OCI-LY1 (cell line): Measurements from ENCODE around the gene MRPL43.

ENCODE experiments used
- H2AFZ ChIP-seq: fragments of 200-600 bp; sonication (generic), shearing (Covaris generic); 2 replicates; pipeline ENCODE4 v1.6.0; 2014; ENCODE audit warnings: antibody characterized with exemption, mild to moderate bottlenecking, low read length
- H3F3A ChIP-seq: fragments of 200-600 bp; sonication (generic), shearing (Covaris generic); 2 replicates; pipeline ENCODE4 v1.6.0; 2014; ENCODE audit warnings: mild to moderate bottlenecking, antibody characterized with exemption, low read length, moderate library complexity; ENCODE audit not compliant: insufficient read depth
- H3K27ac ChIP-seq: fragments of 200-600 bp; sonication (generic); 2 replicates; pipeline ENCODE4 v1.5.1; 2014; ENCODE audit warnings: low read length, mixed run types, mild to moderate bottlenecking, low read depth; ENCODE audit not compliant: poor library complexity, severe bottlenecking
- H3K27me3 ChIP-seq: fragments of 200-600 bp; sonication (generic); 2 replicates; pipeline ENCODE4 v1.6.0; 2014; ENCODE audit warnings: antibody characterized with exemption, mild to moderate bottlenecking, low read length, moderate library complexity; ENCODE audit not compliant: insufficient read depth
- H3K36me3 ChIP-seq: fragments of 200-600 bp; sonication (generic); 2 replicates; pipeline ENCODE4 v1.6.1; 2014; ENCODE audit warnings: mild to moderate bottlenecking, antibody characterized with exemption, low read length, moderate library complexity, mixed read lengths; ENCODE audit not compliant: insufficient read depth
- H3K4me1 ChIP-seq: fragments of 200-600 bp; sonication (generic); 2 replicates; pipeline ENCODE4 v1.5.1; 2014; ENCODE audit warnings: mild to moderate bottlenecking, low read length, moderate library complexity; ENCODE audit not compliant: insufficient read depth, severe bottlenecking
- H3K4me2 ChIP-seq: fragments of 200-600 bp; sonication (generic), shearing (Covaris generic); 2 replicates; pipeline ENCODE4 v1.6.1; 2014; ENCODE audit warnings: low read length
- H3K4me3 ChIP-seq: fragments of 200-600 bp; sonication (generic); 2 replicates; pipeline ENCODE4 v1.5.1; 2014; ENCODE audit warnings: low read length, low read depth, mild to moderate bottlenecking, mixed read lengths; ENCODE audit not compliant: poor library complexity, severe bottlenecking
- H3K79me2 ChIP-seq: fragments of 200-600 bp; shearing (Covaris generic); 2 replicates; pipeline ENCODE4 v1.6.1; 2016; ENCODE audit warnings: mixed run types, low read length, mixed read lengths; ENCODE audit not compliant: insufficient read depth
- H3K9ac ChIP-seq: fragments of 200-600 bp; sonication (generic), shearing (Covaris generic); 2 replicates; pipeline ENCODE4 v1.6.1; 2014; ENCODE audit warnings: mild to moderate bottlenecking, low read length, mixed read lengths
- H3K9me2 ChIP-seq: fragments of 200-600 bp; sonication (generic), shearing (Covaris generic); 2 replicates; pipeline ENCODE4 v1.6.1; 2014; ENCODE audit warnings: low read depth, mild to moderate bottlenecking, low read length, mixed read lengths
- H3K9me3 ChIP-seq: fragments of 200-600 bp; shearing (Covaris generic); 2 replicates; pipeline ENCODE4 v1.6.1; 2014; ENCODE audit warnings: low read length, mixed read lengths
- H4K20me1 ChIP-seq: fragments of 200-600 bp; sonication (generic), shearing (Covaris generic); 2 replicates; pipeline ENCODE4 v1.6.0; 2016; ENCODE audit warnings: mild to moderate bottlenecking, low read length; ENCODE audit not compliant: insufficient read depth
- CTCF ChIP-seq: fragments of 200-600 bp; sonication (generic), shearing (Covaris generic); IDR thresholded peaks from 2 replicates; pipeline ENCODE4 v1.5.1; 2017; ENCODE audit warnings: mild to moderate bottlenecking, antibody characterized with exemption, low read length, moderate library complexity, mixed read lengths
- EZH2 ChIP-seq: fragments of 200-600 bp; sonication (generic), shearing (Covaris generic); IDR thresholded peaks from 2 replicates; pipeline ENCODE4 v1.8.0; 2017; ENCODE audit warnings: borderline replicate concordance, mixed run types, mild to moderate bottlenecking, antibody characterized with exemption, low read length, moderate library complexity, mixed read lengths

MRPL43 gene

GRCh38 chr10:101005361-101005760 is 18.1 kb upstream of the MRPL43 start:
- Histone ChIP-seq H3K4me3 (no peak overlapping the region), H3K27me3 (no peaks in the 10 kb centered on the region), H3K36me3 (no peaks in the 10 kb centered on the region), H3K4me2 (no peak overlapping the region), H3K9ac (no peak overlapping the region), H2AFZ (no peak overlapping the region), H3K9me2 (no peaks in the 10 kb centered on the region), H3K27ac (no peak overlapping the region), H3F3A (no peaks in the 10 kb centered on the region), H3K4me1 (no peaks in the 10 kb centered on the region), H4K20me1 (no peaks in the 10 kb centered on the region), H3K9me3 (no peaks in the 10 kb centered on the region), H3K79me2 (no peaks in the 10 kb centered on the region)
- TF ChIP-seq CTCF (no peak), EZH2 (no peak)

GRCh38 chr10:101003639-101004206 is 16.4 kb upstream of the MRPL43 start:
- H3K9me3 ChIP-seq = no peaks in the 10 kb centered on the region
- H3K27me3 ChIP-seq = no peaks in the 10 kb centered on the region
- no peaks in the 10 kb centered on the region for H3K9me2 ChIP-seq
- H3K27ac ChIP-seq = no peak overlapping the region
- no peaks in the 10 kb centered on the region for H3F3A ChIP-seq
- no peaks in the 10 kb centered on the region for H3K36me3 ChIP-seq
- H3K4me2 ChIP-seq = no peak overlapping the region
- no peak overlapping the region for H2AFZ ChIP-seq
- peaks cover 3% of the 10 kb centered on the region for H3K4me1 ChIP-seq
- H4K20me1 ChIP-seq = no peaks in the 10 kb centered on the region
- H3K4me3 ChIP-seq = no peak overlapping the region
- no peak for TF ChIP-seq EZH2
- TF ChIP-seq CTCF = no peak
- no peaks in the 10 kb centered on the region for H3K79me2 ChIP-seq
- H3K9ac ChIP-seq = no peak overlapping the region

GRCh38 chr10:101002456-101002855 is 15.2 kb upstream of the MRPL43 start:
- no peak overlapping the region for H3K9ac ChIP-seq
- no peak overlapping the region for H2AFZ ChIP-seq
- no peaks in the 10 kb centered on the region for H3K36me3 ChIP-seq
- peaks cover 9% of the 10 kb centered on the region for H3K4me1 ChIP-seq
- no peak overlapping the region for H3K4me2 ChIP-seq
- H3K27me3 ChIP-seq = no peaks in the 10 kb centered on the region
- H3K9me2 ChIP-seq = no peaks in the 10 kb centered on the region
- no peaks in the 10 kb centered on the region for H4K20me1 ChIP-seq
- H3K27ac ChIP-seq = no peak overlapping the region
- no peaks in the 10 kb centered on the region for H3K79me2 ChIP-seq
- no peaks in the 10 kb centered on the region; the same call in 1 of the 2 replicates for H3F3A ChIP-seq
- TF ChIP-seq EZH2 (no peak), CTCF (no peak)
- no peaks in the 10 kb centered on the region for H3K9me3 ChIP-seq
- no peak overlapping the region for H3K4me3 ChIP-seq
